22Rv1 (cell line): Measurements from ENCODE around the gene CST6.

Experiments
- CTCF ChIP-seq: fragments of 450-650 bp; IDR thresholded peaks from 2 replicates; pipeline ENCODE4 v1.5.1; 2017; ENCODE audit warnings: mild to moderate bottlenecking
- ZFX ChIP-seq: fragments of 450-650 bp; IDR thresholded peaks from 2 replicates; pipeline ENCODE4 v1.6.1; 2017; ENCODE audit warnings: antibody characterized with exemption, borderline replicate concordance

DNA sequence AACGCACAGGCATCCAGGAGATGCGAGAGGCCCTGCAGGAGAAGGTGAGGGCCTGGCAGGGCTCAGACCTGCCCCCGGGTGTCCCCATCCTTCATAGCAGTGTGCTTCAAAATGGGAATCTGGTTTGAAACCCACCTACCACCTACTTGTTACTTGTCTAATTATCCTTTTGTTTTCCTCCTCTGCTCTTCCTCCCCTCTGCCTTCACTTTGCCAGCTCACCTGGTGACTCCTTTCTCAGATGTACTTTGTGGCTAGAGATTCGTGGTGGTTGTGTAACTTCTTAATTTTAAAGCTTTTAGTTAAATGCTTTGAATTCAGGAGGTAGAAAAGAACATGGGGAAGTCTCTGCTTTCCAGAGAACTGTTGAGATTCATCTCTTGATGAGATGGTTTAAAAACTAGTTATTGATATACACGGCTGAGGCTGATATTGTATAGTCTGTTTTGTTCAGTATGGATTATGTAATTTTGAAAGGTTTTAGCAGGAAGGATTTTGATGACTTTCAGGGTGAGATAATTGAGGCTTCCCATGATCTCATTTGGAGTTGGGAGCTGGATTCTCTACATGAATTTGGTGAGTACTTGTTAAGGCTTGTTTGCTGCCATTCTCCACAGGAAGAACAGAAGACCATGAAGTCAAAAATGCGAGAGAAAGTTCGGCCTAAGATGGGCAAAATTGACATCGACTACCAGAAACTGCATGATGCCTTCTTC lies 48.3 kb downstream of the CST6 start:
- TF ChIP-seq CTCF (no peak), ZFX (no peak)
